ENCODE data around the gene BORCS6.

The BORCS6 gene

DNA sequence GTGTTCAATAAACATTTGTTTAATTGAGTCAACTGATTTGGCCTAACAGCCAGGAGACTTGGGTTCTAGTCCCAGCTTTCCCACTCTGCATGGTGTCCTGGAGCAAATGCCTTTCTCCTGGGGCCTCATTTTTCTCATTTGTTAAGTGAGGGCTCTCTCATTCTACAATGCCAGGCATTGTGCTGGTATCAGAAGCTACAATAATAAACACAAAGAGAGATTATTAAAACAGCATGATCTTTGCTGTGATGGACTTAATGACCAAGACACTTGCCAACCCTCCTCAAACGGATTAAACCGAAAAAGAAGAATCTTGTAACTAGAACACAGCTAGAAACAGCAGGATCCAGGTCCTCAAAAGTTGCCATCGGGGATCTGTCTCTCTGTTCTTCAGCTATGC, 22.5 kb downstream of the BORCS6 start:
- TF ChIP-seq GATA3 (IDR thresholded peaks at IDR 0.05; ENCODE audit: low read depth, low read length) (no peak), GATA2 (IDR thresholded peaks at IDR 0.05; ENCODE audit: low read depth, low read length) (no peak)

DNA sequence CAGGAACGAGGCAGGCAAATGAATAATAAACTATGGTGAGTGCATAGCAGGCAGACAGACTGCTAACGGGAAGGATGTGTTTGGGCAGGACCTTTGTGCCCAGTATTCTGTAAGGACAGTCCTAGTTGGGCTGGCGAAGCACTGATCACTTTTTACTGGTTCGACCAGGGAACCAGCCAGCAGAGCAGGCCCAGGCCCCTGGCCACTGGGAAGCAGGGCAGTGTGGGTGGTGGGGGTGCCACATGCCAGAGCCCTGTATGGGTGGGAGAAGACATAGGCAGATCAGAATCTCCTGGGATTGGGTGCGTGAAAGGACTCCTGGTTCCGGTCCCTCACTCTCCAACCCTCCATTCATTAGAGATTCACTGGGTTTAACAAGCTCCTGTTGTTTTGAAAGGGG, 23.2 kb downstream of the BORCS6 start:
- TF ChIP-seq GATA2 (IDR thresholded peaks at IDR 0.05; ENCODE audit: low read depth, low read length): no peak
- TF ChIP-seq GATA3 (IDR thresholded peaks at IDR 0.05; ENCODE audit: low read depth, low read length): no peak

DNA sequence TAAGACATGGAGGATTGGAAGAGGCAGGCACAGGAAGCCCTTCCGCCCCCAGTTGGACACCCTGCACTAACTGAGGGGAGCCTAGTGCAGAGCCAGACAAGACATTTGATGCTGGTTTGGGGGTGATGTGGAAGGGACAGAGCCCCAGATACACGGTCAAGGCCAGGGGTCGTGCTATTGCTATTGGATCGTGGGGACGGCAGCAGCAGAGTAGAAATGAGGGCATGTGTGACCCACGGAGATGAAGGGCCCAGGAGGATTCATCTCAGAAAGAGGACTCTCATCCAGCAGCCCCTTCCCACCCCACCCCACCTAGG, 25.2 kb downstream of the BORCS6 start:
- TF ChIP-seq GATA2 (IDR thresholded peaks at IDR 0.05; ENCODE audit: low read depth, low read length): no peak
- TF ChIP-seq GATA3 (IDR thresholded peaks at IDR 0.05; ENCODE audit: low read depth, low read length): no peak

DNA sequence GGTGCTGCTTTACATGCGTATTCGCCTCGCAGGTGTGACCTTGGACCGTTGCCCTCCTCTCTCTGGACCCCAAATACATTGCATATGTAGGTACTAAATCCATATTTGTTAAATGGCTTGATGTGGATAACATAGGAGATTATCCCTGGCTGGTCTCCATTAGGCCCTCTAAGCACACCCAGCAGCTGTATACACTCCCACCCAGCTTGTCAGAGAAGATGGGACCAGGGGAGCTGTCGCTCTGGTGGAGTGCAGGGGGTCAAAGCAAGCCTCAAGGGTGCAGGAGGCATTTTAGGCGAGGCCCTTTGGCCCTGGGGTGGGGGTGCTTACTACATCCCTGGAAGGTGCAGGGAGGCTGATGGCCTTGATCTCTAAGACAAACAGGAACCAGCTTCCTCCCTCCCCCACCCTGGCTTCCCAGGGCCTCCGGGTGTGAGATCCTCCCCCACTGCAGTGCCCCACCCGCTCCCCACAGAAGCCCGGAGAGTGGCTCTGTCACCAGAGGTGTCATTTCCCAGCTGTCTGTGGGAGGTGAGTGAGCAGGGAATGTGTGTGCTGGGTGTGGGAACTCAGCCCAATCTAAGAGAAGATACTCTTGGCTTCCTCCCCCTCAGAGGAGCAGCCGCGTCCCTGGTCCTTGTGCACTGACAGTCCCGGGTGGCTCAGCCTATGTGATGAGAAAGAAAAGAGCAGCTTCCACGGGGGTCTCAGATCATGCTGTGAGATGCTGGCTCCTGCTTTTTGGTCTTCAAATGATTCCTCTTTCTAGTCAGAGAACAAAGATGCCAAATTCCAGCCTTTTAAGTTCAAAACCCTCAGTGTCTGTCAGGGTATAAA, 25.8 kb downstream of the BORCS6 start:
- TF ChIP-seq GATA3 (IDR thresholded peaks at IDR 0.05; ENCODE audit: low read depth, low read length): no peak
- TF ChIP-seq GATA2 (IDR thresholded peaks at IDR 0.05; ENCODE audit: low read depth, low read length): no peak

DNA sequence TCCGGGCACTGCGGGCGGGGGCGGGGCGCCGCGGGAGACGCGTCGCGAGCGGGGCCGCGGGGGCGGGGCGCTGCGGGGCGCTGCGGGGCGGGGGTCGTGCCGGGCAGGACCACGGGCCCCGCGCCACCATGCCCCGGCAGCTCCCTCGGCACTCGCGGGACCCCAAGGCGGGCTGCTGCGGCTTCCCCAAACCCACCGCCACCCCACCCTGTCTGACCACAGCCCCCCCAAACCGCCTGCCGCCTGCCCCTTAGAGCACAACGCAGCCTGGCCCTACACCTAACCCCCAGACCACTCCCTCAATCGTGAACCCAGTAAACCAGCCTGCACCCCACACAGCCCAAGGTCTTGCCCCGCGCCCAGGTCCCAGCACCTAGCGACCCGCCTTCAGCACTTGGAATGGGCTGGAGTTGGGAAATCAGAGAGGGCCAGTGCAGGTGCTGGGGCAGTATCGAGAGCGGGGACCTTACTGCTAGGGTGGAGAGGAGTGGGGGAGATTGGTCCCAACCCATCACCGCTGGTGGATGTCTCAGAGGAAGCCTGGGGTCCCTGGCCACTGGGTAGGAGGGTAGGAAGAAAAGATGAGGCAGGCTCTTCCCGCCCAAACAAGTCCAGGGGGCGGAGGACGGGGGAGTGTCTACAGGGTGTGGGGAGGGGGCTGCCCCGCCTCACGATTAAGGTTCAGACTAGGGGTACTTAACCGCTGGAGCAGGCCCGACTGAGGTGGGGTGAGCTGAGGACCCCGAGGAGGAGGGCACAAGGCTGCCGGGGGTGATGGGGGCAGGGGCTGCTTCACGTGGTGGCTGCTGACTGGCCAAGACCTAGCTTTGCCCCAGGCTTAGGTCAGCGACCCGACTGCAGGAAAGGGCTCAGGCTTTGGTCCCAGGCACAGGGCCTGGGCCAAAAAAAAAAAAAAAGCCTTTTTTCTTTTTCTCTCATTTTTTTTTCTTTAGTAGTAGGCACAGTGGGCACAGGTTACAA, 26.7 kb downstream of the BORCS6 start:
- no peak for TF ChIP-seq GATA2 (IDR thresholded peaks at IDR 0.05; ENCODE audit: low read depth, low read length)
- no peak for TF ChIP-seq GATA3 (IDR thresholded peaks at IDR 0.05; ENCODE audit: low read depth, low read length)

DNA sequence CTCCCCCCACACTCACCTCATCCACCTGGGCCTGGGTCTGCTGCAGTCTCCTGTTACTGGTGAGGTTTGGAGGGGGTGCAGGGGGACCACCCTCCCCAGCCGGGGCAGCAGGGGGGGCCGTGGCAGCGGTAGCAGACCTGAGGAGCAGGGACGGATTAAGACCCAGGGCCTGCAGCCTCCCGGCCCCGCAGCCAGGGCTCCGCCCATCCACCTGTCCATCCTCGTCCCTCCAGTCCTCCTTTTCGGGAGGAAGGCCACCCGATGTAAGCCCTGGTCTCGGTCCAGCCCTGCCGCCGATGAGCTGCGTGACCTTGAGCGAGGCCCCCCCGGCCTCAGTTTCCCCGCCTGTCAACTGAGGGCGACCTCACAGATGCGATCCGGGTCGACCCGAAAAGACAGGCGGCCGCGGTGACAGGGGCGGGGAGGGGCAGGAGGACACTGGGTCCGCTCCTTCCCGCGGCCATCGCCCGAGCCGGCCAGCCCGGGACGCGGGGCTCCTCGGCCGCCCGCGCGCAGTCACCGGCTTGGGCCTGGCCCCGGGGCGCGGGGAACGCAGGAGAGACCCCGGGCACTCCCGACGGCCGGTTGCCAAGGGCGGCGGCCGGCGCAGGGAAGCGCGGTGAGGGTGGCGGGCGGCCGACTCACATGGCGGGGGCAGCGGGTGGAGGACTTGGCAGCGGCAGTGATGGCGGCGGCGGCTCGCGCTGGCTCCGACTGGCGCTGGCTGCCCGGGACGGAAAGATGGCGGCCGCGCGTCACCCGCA, 27.6 kb downstream of the BORCS6 start, which contains the start of gene VAMP2:
Gene VAMP2, minus strand, starts transcription at position 716 of the 764 bp plus-strand sequence. Its CDS starts 69 bp downstream, at position 647.
- TF ChIP-seq GATA2 (IDR thresholded peaks at IDR 0.05; ENCODE audit: low read depth, low read length) (no peak), GATA3 (IDR thresholded peaks at IDR 0.05; ENCODE audit: low read depth, low read length) (no peak)

DNA sequence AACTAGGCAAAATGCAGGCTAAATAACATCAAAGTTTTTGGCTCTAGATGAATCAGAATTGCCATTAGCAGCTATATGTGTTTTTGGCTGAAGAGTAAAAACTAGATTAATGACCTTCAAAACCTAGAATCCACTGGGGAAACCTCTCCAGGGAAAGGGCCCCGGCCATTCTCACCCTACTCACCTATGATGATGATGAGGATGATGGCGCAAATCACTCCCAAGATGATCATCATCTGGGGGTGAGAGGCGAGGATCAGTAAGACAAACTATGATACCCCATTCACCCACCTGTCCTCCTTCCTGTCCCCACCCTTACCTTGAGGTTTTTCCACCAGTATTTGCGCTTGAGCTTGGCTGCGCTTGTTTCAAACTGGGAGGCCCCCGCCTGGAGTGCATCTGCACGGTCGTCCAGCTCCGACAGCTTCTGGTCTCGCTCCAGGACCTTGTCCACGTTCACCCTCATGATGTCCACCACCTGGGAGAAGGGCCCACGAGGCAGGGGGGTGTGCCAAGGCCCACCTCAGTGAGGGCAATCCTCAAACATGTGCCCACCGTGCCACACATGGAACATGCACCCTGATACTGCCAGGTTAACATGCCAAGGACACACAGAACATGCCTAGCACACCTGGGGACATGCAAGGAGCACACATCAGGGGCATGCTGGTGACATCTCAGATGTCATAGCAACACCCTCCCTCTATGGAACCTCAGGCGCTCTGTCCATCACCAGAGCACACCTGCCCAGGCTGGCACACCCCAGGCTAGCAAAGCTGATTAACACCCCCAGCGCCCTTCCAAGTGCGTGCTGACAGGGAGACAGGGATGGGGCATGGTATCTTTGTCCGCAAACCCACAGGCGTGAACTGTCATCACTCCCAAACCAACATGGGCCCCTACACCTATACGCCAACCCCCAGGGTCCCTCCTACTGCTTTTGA, 28.4 kb downstream of the BORCS6 start:
- TF ChIP-seq GATA2 (IDR thresholded peaks at IDR 0.05; ENCODE audit: low read depth, low read length) (no peak), GATA3 (IDR thresholded peaks at IDR 0.05; ENCODE audit: low read depth, low read length) (no peak)

DNA sequence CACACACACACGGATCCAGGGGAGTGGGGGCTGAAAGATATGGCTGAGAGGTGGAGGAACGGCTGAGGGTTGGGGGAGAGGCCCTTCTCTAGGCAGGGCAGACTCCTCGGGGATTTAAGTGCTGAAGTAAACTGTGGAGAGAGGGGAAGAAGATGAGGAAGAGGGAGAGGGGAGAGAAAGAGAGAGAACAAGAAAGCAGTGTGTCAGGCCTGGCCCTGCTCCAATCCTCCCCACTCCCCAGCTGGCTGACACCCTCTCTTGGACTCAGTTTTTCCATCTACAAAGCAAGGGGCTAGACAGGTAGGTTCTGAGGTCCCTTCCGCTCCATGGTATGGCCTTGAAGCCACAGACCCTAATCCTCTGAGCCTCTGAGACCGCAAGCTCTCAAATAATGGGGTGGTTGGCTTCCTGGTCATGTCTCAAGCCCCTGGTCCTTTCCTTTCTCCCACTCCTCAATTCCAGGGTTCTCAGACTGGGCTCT, 29.2 kb downstream of the BORCS6 start:
- TF ChIP-seq GATA3 (IDR thresholded peaks at IDR 0.05; ENCODE audit: low read depth, low read length) (no peak), GATA2 (IDR thresholded peaks at IDR 0.05; ENCODE audit: low read depth, low read length) (no peak)

DNA sequence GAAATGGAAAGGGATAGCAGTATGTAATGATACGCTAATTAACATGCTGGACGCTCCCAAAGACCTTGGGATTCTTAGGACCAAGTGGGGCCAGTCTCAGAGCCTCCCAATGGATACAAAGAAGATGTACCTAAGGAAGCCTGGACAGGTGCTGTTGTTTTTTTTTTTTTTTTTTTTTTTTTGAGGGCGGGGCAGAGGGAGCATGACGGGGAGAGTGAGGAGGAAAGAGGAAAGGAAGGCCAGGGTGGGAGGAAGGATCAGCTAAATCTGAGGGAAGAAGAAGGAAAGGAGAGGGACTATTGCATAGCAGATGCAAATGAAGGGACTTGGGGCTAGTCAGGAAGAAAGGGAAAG, 29.8 kb downstream of the BORCS6 start:
- TF ChIP-seq GATA3 (IDR thresholded peaks at IDR 0.05; ENCODE audit: low read depth, low read length) (no peak), GATA2 (IDR thresholded peaks at IDR 0.05; ENCODE audit: low read depth, low read length) (no peak)

DNA sequence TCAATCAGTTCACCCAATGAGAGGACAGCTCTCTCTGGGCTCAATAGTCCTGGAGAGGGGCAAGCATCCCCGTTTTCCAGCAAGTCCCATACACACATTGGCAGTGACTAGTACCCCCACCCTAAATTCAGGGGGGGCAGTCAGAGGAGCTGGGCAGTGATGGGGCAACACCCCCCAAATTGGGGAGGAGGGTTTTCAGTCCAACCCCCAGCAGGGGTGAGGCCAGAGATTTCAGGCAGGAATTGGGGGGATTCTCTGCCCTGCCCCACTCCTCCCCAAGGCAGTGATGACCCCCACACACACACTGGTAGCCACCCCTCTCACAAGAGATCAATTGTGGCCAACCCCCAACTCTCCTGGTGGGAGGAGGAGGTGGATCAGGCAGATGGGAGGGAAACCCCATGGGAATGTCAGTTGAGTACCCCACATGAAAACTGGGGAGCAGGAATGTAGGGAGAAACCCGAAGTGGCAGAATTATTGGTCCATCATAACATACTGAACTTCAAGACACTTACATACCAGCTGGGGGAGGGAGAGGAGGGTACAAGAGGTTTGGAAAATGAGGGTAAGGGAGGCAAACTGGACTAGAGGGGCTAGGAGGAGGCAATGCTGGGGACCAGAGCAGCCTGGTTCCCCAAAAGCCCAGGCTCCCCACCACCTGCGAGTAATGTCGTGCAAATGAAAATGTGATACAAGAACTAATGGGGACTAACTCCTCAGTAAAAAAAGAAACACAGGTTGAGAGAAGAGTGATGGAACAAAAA, 30.3 kb downstream of the BORCS6 start:
- no peak for TF ChIP-seq GATA3 (IDR thresholded peaks at IDR 0.05; ENCODE audit: low read depth, low read length)
- TF ChIP-seq GATA2 (IDR thresholded peaks at IDR 0.05; ENCODE audit: low read depth, low read length): no peak

DNA sequence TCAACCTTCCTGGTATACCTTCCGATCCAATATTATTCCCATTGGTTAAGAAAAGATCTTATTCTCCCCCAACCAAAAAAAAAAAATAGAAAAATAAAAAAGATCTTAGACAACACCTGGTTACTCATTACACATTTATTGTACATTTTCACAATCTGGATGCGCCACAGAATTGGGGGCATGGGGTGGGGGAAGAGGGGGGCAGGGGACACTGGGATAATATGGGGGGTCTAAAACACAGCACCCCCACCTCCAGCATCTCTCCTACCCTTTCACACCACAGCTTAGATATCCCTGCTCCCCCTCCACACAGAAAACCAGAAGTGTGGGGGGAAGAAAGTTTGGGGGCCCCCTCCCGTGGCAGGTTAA, 31.0 kb downstream of the BORCS6 start:
- TF ChIP-seq GATA2 (IDR thresholded peaks at IDR 0.05; ENCODE audit: low read depth, low read length) (no peak), GATA3 (IDR thresholded peaks at IDR 0.05; ENCODE audit: low read depth, low read length) (no peak)

Data from SH-SY5Y (cell line).